Amygdala (tissue), 56 donors: ENCODE measurements around the gene MRAS.

Experiments
- DNase-seq, 56 donors: peaks; one replicate each; lab custom pipeline; 2025; lab: John Stamatoyannopoulos, UW

The MRAS gene

GRCh38 chr3:138383715-138384465, 35.5 kb downstream of the MRAS start:
- no peak for DNase-seq

- DNase-seq = no peak
Observed at GRCh38 chr3:138384531-138384930, 36.2 kb downstream of the MRAS start.

- no peak for DNase-seq
Observed at GRCh38 chr3:138384976-138385375, 36.6 kb downstream of the MRAS start.

- no peak for DNase-seq
Observed at GRCh38 chr3:138389144-138389601, 40.8 kb downstream of the MRAS start.

GRCh38 chr3:138389841-138390581, 41.6 kb downstream of the MRAS start:
- peak in 5 of 56 donors; percentile 24 to 37 (median 31) for DNase-seq

- no peak for DNase-seq
Observed at GRCh38 chr3:138390582-138390932, 42.2 kb downstream of the MRAS start.

- no peak for DNase-seq
Observed at GRCh38 chr3:138394156-138394555, 45.8 kb downstream of the MRAS start.

- DNase-seq = no peak
Observed at GRCh38 chr3:138394686-138395085, 46.3 kb downstream of the MRAS start.

GRCh38 chr3:138395865-138396751, 47.7 kb downstream of the MRAS start:
- peak in 5 of 56 donors; percentile 10 to 25 (median 16) for DNase-seq

- no peak for DNase-seq
Observed at GRCh38 chr3:138396752-138397410, 48.5 kb downstream of the MRAS start.

GRCh38 chr3:138397983-138398382, 49.6 kb downstream of the MRAS start:
- peak in 5 of 56 donors; percentile 8 to 56 (median 14) for DNase-seq

GRCh38 chr3:138398791-138399575, 50.6 kb downstream of the MRAS start:
- peak in 1 of 56 donors; percentile 9 for DNase-seq

GRCh38 chr3:138399766-138400165, 51.4 kb downstream of the MRAS start:
- no peak for DNase-seq

GRCh38 chr3:138400651-138401070, 52.3 kb downstream of the MRAS start:
- DNase-seq = peak in 2 of 56 donors; percentile 12 to 29

- DNase-seq = no peak
Observed at GRCh38 chr3:138401834-138402233, 53.5 kb downstream of the MRAS start.

GRCh38 chr3:138404121-138404520, 55.7 kb downstream of the MRAS start:
- no peak for DNase-seq

GRCh38 chr3:138405001-138405400, 56.6 kb downstream of the MRAS start:
- DNase-seq = no peak

- DNase-seq = no peak
Observed at GRCh38 chr3:138405486-138405885, 57.1 kb downstream of the MRAS start.

- no peak for DNase-seq
Observed at GRCh38 chr3:138406606-138407005, 58.2 kb downstream of the MRAS start.
